Measurements from ENCODE around the gene TRIM14. TPM values are rescaled to one million over a fixed set of nuclear protein-coding genes. Genes with fewer than 3 reads are reported as not detected.

TRIM14 gene
- total and polyA plus RNA-seq, 2 of the 13 experiments (the other 11 are each of a cell fraction or from before 2014, with no cell fraction given): 9.2 to 13.0 TPM

DNA sequence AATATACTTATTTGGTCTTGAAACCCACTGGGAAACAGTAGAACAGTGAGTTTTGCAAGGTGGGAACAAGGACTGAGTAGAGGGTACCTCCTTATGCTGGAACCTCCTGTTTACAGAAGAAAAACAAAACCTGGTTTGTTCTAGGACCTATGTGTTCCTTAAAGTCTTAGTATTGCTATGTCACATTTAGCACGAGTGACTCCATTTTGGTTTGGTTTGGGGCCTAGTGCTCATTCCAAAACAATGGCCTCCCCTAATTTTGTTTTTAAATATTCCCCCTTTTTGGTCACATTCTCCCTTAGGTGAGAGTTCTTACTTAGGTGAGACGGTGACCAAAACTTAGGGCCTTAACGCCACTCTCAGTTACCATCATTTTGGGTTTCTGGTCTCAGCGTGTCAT lies 68.7 kb downstream of the TRIM14 start (continued):
- TF ChIP-seq, protein P1, sequence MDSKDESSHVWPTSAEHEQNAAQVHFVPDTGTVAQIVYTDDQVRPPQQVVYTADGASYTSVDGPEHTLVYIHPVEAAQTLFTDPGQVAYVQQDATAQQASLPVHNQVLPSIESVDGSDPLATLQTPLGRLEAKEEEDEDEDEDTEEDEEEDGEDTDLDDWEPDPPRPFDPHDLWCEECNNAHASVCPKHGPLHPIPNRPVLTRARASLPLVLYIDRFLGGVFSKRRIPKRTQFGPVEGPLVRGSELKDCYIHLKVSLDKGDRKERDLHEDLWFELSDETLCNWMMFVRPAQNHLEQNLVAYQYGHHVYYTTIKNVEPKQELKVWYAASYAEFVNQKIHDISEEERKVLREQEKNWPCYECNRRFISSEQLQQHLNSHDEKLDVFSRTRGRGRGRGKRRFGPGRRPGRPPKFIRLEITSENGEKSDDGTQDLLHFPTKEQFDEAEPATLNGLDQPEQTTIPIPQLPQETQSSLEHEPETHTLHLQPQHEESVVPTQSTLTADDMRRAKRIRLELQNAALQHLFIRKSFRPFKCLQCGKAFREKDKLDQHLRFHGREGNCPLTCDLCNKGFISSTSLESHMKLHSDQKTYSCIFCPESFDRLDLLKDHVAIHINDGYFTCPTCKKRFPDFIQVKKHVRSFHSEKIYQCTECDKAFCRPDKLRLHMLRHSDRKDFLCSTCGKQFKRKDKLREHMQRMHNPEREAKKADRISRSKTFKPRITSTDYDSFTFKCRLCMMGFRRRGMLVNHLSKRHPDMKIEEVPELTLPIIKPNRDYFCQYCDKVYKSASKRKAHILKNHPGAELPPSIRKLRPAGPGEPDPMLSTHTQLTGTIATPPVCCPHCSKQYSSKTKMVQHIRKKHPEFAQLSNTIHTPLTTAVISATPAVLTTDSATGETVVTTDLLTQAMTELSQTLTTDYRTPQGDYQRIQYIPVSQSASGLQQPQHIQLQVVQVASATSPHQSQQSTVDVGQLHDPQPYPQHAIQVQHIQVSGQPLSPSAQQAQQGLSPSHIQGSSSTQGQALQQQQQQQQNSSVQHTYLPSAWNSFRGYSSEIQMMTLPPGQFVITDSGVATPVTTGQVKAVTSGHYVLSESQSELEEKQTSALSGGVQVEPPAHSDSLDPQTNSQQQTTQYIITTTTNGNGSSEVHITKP (CRISPR knock-in tag; IDR thresholded peaks at IDR 0.05; ENCODE audit: low read depth): no peak
- no peak for TF ChIP-seq RARG (CRISPR knock-in tag; IDR thresholded peaks at IDR 0.05; ENCODE audit: low read depth)
- TF ChIP-seq ZNF263 (CRISPR knock-in tag; IDR thresholded peaks at IDR 0.05): no peak

DNA sequence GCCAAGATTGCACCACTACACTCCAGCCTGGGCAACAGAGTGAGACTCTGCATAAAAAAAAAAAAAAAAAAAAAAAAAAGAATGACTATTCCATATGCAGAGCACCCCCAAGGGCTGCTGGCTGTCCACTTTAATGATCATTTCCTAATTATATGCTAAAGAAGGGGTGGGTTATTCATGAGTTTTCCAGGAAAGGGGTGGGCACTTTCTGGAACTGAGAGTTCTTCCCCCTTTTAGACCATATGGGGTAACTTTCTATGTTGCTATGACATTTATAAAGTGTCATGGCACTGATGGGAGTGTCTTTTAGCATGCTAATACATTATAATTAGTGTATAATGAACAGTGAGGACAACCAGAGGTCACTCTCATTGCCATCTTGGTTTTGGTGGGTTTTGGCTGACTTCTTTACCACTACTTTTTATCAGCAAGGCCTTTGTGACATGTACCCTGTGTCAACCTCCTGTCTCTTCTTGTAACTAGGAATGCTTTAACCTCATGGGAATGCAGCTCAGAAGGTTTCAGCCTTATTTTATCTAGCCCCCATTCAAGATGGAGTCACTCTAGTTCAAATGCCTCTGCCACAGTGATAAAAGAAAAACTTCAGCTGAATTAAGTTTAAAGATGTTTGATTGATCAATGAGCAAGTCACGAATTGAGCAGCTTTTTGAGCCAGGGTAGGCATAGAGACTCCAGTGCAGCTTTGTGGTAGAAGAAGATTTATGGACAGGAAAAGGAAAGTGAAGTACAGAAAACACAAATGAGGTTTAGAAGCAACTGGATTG lies 69.5 kb downstream of the TRIM14 start:
- Histone ChIP-seq H3K9ac (ENCODE audit: insufficient read depth, low read depth, low read length) (no peak overlapping the region), H3K27ac (ENCODE audit: extremely low read length, insufficient read depth, low read length) (no peak overlapping the region), H3K36me3 (replicated peaks in 1 of 2; ENCODE audit: control insufficient read depth in 1 of 2, insufficient read depth in 2 of 2, low read length in 2 of 2) (no peaks in the 10 kb centered on the region), H3K4me1 (ENCODE audit: insufficient read depth, low read length) (peaks cover 28% of the 10 kb centered on the region), H3K4me3 (replicated peaks in 1 of 3; ENCODE audit: insufficient read depth in 1 of 3, low read depth in 2 of 3, low read length in 3 of 3) (no peak overlapping the region), H4K20me1 (ENCODE audit: insufficient read depth, low read length) (no peaks in the 10 kb centered on the region), H2AFZ (ENCODE audit: low read length) (no peak overlapping the region), H3K9me3 (ENCODE audit: low read length) (no peaks in the 10 kb centered on the region), H3K27me3 (ENCODE audit: control insufficient read depth in 1 of 2, insufficient read depth in 2 of 2, low read length in 2 of 2) (no peaks in the 10 kb centered on the region), H3K79me2 (ENCODE audit: insufficient read depth, low read length) (peaks cover 20% of the 10 kb centered on the region), H3K4me2 (ENCODE audit: low read depth, low read length) (no peak overlapping the region)
- intact Hi-C loops (cut with micrococcal nuclease; ENCODE audit: unreplicated experiment) (no loop called here), in situ Hi-C loops (cut with HindIII; ENCODE audit: extremely low pct_ligation_motif_present, low pct_unique_long_range_greater_than_20kb) (no loop called here)
- no TSS peak for BruUV-seq (replicated peaks)
- FAIRE-seq (no peak), DNase-seq (ENCODE audit: low spot score) (no peak), ATAC-seq (no peak)
- WGBS (ENCODE audit: low lambda C conversion rate): 85% methylated on average over 1 of the region's 1 CpG
- ChIA-PET CTCF (ENCODE audit: low intra/inter-chr PET ratio, low total read pairs) (no interaction called here), POLR2A (no interaction called here)
- TF ChIP-seq, protein P2, sequence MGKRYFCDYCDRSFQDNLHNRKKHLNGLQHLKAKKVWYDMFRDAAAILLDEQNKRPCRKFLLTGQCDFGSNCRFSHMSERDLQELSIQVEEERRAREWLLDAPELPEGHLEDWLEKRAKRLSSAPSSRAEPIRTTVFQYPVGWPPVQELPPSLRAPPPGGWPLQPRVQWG (CRISPR knock-in tag; IDR thresholded peaks at IDR 0.05; ENCODE audit: borderline replicate concordance, low read depth): no peak
- TF ChIP-seq ZNF589 (CRISPR knock-in tag; conservative IDR thresholded peaks at IDR 0.05) (no peak), RFX3 (CRISPR knock-in tag; IDR thresholded peaks at IDR 0.05) (no peak)
- TF ChIP-seq, protein P3, sequence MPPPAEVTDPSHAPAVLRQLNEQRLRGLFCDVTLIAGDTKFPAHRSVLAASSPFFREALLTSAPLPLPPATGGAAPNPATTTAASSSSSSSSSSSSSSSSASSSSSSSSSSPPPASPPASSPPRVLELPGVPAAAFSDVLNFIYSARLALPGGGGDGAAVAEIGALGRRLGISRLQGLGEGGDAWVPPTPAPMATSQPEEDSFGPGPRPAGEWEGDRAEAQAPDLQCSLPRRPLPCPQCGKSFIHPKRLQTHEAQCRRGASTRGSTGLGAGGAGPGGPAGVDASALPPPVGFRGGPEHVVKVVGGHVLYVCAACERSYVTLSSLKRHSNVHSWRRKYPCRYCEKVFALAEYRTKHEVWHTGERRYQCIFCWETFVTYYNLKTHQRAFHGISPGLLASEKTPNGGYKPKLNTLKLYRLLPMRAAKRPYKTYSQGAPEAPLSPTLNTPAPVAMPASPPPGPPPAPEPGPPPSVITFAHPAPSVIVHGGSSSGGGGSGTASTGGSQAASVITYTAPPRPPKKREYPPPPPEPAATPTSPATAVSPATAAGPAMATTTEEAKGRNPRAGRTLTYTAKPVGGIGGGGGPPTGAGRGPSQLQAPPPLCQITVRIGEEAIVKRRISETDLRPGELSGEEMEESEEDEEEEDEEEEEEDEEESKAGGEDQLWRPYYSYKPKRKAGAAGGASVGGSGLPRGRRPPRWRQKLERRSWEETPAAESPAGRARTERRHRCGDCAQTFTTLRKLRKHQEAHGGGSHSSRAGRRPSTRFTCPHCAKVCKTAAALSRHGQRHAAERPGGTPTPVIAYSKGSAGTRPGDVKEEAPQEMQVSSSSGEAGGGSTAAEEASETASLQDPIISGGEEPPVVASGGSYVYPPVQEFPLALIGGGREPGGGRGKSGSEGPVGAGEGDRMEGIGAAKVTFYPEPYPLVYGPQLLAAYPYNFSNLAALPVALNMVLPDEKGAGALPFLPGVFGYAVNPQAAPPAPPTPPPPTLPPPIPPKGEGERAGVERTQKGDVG (CRISPR knock-in tag; IDR thresholded peaks at IDR 0.05; ENCODE audit: borderline replicate concordance): no peak
- TF ChIP-seq, protein P4, sequence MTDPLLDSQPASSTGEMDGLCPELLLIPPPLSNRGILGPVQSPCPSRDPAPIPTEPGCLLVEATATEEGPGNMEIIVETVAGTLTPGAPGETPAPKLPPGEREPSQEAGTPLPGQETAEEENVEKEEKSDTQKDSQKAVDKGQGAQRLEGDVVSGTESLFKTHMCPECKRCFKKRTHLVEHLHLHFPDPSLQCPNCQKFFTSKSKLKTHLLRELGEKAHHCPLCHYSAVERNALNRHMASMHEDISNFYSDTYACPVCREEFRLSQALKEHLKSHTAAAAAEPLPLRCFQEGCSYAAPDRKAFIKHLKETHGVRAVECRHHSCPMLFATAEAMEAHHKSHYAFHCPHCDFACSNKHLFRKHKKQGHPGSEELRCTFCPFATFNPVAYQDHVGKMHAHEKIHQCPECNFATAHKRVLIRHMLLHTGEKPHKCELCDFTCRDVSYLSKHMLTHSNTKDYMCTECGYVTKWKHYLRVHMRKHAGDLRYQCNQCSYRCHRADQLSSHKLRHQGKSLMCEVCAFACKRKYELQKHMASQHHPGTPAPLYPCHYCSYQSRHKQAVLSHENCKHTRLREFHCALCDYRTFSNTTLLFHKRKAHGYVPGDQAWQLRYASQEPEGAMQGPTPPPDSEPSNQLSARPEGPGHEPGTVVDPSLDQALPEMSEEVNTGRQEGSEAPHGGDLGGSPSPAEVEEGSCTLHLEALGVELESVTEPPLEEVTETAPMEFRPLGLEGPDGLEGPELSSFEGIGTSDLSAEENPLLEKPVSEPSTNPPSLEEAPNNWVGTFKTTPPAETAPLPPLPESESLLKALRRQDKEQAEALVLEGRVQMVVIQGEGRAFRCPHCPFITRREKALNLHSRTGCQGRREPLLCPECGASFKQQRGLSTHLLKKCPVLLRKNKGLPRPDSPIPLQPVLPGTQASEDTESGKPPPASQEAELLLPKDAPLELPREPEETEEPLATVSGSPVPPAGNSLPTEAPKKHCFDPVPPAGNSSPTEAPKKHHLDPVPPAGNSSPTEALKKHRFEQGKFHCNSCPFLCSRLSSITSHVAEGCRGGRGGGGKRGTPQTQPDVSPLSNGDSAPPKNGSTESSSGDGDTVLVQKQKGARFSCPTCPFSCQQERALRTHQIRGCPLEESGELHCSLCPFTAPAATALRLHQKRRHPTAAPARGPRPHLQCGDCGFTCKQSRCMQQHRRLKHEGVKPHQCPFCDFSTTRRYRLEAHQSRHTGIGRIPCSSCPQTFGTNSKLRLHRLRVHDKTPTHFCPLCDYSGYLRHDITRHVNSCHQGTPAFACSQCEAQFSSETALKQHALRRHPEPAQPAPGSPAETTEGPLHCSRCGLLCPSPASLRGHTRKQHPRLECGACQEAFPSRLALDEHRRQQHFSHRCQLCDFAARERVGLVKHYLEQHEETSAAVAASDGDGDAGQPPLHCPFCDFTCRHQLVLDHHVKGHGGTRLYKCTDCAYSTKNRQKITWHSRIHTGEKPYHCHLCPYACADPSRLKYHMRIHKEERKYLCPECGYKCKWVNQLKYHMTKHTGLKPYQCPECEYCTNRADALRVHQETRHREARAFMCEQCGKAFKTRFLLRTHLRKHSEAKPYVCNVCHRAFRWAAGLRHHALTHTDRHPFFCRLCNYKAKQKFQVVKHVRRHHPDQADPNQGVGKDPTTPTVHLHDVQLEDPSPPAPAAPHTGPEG (CRISPR knock-in tag; IDR thresholded peaks at IDR 0.05): no peak

Data from HepG2 (cell line).